NT2/D1 (cell line): ENCODE measurements around the gene FOXP2.
"Not testable (repeated sequence)": the region's sequence is repeated elsewhere in the genome, so short reads cannot be mapped to it uniquely, and the experiment has no call there.

Experiments
- SUZ12 ChIP-seq: IDR thresholded peaks from 2 replicates; pipeline ENCODE4 v1.6.1; 2011; ENCODE audit not compliant: insufficient read length, insufficient read depth; ENCODE audit errors: extremely low read depth
- YY1 ChIP-seq: IDR thresholded peaks from 2 replicates; pipeline ENCODE4 v1.6.1; 2011; ENCODE audit not compliant: insufficient read length, insufficient read depth
- ZNF274 ChIP-seq: IDR thresholded peaks from 2 replicates; pipeline ENCODE4 v1.6.1; 2011; ENCODE audit warnings: mild to moderate bottlenecking, low read depth, low read length

DNA sequence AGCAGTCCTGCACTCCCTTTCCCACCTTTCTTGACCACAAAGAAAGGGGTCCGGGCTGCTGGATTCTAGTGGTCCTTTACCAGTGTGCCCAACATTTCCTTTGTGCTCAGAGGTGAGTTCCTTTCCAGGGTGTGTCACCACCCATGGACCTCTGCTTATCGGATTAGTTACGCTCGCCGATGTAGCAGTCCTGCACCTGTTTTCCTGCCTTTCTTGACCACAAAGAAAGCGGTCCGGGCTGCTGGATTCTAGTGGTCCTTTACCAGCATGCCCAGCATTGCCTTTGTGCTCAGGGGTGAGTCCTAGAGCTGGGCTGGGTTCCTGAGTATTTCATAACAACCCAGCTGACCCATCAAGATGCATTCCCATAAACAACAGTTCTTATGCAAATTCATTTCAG is 30.7 kb upstream of the FOXP2 start:
- not testable (repeated sequence) for TF ChIP-seq YY1, ZNF274, SUZ12
